HG03439 (cell line): ENCODE data around the gene SMG1.

Experiments used
- ATAC-seq: cut with Tn5 transposase; IDR thresholded peaks from one replicate; pipeline ENCODE4 v1.9.1; 2021; ENCODE audit warnings: mild to moderate bottlenecking, moderate library complexity; ENCODE audit not compliant: unreplicated experiment

Gene SMG1

GRCh38 chr16:18855196-18855595 is 71.0 kb downstream of the SMG1 start:
- no peak for ATAC-seq

DNA sequence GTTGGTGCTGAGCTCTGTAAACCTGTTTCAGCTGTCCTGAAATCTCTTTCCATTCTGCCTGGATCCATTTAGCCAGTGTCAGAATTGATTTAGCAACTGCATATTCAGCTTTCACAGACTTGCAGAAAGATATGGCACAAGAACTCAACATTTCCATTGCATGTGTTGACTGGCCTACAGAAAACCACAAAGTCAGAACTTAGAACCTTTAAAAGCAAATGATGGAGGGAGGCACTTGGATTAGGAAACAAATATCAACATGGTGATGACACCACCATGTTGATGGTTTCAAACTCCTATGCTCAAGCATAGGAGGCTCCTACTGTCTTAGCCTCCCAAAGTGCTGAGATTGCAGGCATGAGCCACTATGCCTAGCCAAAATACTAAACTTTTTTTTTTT is 72.5 kb downstream of the SMG1 start:
- ATAC-seq: no peak

DNA sequence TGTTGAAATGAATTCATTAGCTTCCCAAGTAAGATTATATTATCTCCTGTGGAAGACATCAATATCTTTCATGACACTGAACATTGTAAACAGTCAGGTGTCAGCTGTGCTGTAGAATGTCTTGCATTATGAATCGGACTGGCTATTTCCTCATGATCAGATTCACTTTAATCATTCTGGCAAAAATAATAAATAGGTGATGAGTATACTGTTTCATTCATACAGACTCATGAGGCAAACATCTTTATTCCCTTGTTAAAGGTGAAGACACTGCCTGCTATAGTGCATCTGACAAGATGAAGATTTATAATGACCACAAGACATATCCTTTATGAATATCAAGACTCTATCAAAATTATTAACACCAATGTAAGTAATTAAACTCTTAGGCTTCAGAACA is 73.6 kb downstream of the SMG1 start:
- ATAC-seq: no peak

DNA sequence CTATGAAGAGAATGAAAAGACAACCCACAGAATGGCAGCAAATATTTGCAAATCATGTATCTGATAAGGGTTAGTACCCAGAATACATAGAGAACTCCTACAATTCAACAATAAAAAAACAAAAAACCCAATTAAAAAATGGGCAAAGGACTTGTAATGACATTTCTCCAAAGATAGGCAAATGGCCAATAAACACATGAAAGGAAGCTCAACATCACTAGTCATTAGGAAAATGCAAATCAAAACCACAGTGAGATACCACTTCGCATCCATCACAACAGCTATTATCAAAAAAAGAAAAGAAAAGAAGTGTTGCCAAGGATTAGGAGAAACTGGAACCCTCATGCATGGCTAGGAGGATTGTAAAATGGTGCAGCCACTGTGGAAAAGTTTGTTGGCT is 79.8 kb downstream of the SMG1 start:
- no peak for ATAC-seq

DNA sequence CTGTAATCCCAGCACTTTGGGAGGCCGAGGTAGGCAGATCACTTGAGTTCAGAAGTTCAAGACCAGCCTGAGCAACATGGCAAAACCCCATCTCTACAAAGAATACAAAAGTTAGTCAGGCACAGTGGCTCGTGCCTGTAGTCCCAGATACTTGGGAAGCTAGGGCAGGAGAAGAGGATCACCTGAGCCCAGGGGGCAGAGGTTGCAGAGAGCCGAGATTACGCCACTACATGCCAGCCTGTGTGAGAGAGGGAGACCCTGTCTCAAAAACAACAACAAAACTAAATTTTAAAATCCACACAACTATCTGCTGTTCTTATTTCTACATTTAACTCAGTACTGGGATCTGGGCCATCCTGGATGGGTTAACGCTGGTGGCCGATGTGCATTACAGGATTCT is 83.6 kb downstream of the SMG1 start:
- no peak for ATAC-seq

GRCh38 chr16:18841833-18842525 is 84.2 kb downstream of the SMG1 start:
- no peak for ATAC-seq

- no peak for ATAC-seq
Measured at GRCh38 chr16:18839555-18839954, 86.7 kb downstream of the SMG1 start.

DNA sequence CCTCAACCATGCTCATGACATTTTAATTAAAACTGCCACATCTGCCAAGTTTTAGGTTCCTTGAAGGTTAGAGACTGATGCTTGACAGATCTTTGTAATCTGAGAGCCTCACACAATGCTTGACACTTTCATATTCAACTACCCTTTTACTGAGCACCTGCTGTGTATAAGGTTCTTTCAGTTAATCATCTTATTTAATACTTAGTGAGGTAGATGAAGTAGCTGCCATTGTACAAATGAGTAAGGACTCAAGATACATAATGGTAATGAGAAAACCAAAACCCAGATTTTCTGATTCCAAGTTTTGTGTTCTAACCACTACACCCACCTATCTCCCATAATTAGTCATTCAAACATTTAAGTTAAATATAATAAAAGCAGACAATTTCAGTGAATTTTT is 89.5 kb downstream of the SMG1 start:
- ATAC-seq: no peak

GRCh38 chr16:18834864-18835263 is 91.3 kb downstream of the SMG1 start:
- no peak for ATAC-seq

- ATAC-seq: no peak
Measured at GRCh38 chr16:18833707-18834505, 92.3 kb downstream of the SMG1 start.

GRCh38 chr16:18832613-18833012 is 93.6 kb downstream of the SMG1 start:
- ATAC-seq: no peak

GRCh38 chr16:18832006-18832405 is 94.2 kb downstream of the SMG1 start:
- no peak for ATAC-seq

- no peak for ATAC-seq
Measured at GRCh38 chr16:18829251-18829650, 97.0 kb downstream of the SMG1 start.

DNA sequence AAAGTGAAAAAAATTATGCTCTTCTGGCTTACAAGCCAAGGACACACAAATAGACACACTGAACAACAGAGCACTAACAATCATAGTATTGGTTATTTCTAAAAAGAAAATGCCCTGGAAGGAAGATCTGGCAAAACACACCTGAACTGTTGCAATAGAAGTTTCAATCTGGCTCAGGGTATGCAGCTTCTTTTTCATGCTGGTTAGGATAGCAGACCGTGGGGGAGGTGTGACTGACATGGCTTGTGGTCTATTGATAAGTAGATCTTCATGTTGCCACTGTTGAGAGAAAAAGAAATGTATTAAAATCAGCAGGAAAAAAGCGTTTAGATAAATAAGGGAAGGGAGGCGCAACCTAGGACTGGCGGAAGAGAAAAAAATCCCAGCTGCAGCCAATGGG is 98.3 kb downstream of the SMG1 start:
- no peak for ATAC-seq

GRCh38 chr16:18816286-18816685 is 109.9 kb downstream of the SMG1 start:
- no peak for ATAC-seq

DNA sequence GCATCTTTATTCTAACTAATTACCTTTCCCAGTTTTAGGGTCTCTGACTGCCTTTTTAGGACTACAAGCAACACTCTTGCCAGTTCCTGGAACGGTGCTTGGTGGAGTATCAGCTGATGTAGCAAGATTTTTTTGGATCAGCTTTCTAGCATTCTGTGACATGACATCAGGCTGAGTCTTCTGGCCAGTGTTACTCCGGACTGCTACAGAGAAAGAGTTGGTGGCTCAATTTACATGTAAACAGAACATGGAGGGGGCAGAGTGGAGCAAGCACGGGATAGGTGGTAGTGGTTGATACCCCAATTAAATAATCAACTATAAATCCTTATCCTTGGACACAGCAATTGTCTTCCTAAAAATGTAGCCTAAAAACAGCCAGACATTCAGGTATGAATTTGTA is 114.3 kb downstream of the SMG1 start:
- ATAC-seq: no peak

DNA sequence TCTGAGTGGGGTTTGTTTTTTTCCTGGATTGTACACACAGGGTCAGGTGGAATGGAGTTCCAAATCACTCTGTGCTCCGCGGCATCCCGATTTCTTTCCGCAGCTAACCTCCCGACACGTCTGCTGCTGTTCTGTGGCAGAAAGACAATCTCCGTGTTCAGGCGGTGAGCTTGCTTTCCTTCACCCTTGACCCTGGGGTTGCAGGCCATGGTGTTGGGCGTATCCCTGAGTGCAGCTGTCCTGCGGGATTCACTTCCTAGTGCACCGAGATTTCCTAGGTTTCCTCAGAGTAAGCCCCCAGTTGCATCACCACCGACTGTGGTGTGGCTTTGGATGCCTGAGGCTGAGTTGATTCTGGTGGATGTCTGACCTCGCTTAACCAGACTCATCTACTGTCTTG is 117.0 kb downstream of the SMG1 start:
- no peak for ATAC-seq

- ATAC-seq: no peak
Measured at GRCh38 chr16:18805257-18805773, 120.9 kb downstream of the SMG1 start.

GRCh38 chr16:18804540-18804939 is 121.7 kb downstream of the SMG1 start:
- ATAC-seq: no peak

- ATAC-seq: no peak
Measured at GRCh38 chr16:18803569-18804462, 122.4 kb downstream of the SMG1 start.

GRCh38 chr16:18802767-18803343 is 123.4 kb downstream of the SMG1 start:
- no peak for ATAC-seq
